Measurements from ENCODE around the gene POC1A.

The POC1A gene

DNA sequence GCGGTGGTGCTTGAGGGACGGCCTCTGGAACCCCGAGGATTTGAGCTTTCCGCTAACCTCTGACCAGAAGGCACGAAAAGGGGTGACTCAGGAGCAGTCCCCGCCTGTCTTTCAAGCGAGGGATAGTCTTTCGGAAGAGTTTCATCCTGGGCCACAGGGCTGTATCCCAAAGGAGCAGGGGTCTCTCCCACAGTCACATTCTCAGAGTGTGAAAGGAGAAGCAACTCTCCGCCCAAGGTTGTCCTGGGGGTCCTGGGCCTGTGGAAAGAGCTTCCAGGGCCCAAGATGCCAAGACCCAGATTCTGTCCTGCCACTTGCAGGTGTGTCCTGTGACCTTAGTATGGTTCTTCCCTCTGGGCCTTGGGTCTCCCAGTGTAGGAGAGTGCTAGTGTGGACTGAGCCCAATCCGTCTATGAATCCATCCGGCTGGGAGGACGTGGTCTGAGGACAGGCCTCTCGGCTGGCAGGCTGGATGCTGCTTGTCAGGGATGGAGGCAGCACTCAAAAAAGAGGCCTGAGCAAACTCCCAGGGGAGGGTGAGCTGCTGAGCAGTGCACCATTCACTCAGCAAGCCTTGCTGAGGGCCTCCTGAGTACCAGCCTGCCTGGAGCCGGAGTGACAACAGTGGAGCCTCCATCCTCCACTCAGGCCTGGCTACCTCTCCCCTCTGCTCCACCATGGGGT lies 96.3 kb downstream of the POC1A start:
- peak overlapping the region in 1 of 2 donors; percentile 96 for H3K27ac Mint-ChIP-seq
- no peaks in the 10 kb centered on the region for H3K9me3 Mint-ChIP-seq
- peak overlapping the region; percentile 87 to 95 for H3K4me3 Mint-ChIP-seq
- H3K36me3 Mint-ChIP-seq (ENCODE audit: insufficient read depth) = peaks cover 37% of the 10 kb centered on the region
- H3K4me1 Mint-ChIP-seq (ENCODE audit: low read depth in 2 of 2) = peaks cover 19 to 35% of the 10 kb centered on the region in 2 donors
- H3K27me3 Mint-ChIP-seq = no peaks in the 10 kb centered on the region
- no peak for DNase-seq
- no peak for ATAC-seq (replicated peaks)

DNA sequence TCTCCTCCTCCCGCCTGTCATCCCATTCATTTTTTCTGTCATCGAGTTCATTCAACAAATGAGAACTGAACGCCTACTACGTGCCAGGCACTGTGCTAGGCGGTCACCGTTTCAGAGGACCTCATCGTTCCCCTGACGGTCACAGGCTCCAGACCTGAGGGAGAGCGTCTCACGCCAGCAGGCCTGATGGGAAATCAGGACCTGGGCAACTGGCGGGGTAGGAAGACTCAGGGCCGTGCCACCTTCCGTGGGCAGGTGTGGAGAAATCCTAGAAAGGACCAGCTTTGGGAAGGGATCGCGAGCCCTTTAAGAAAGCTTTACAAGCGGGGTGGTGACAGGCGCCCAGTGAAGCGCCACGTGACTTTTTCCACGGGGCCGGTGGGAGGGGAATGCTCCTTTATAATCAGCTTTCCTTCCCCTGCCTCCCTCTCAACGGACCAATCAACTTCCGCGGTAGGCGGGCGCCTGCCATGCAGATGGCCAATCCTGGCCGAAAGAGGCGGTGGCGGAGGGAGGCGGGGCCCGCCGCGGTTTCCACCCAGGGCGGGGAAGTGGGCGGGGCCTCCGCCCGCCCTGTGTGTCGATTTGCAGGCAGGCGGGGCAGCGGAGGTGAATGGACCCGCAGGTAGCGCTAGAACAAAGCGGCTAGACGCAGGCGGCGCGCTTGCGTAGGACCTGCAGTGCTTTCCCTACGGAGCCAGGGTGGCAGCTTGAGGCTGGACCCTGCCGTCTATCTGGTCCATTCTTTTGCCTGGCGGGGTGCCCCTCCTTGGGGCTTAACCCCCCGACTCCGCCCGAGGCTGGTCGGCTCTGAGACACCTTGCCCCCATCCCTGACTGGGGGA lies 97.0 kb downstream of the POC1A start:
- Mint-ChIP-seq H3K27ac (peak overlapping the region; percentile 83 to 96), H3K4me1 (ENCODE audit: low read depth in 2 of 2) (peaks cover 24 to 41% of the 10 kb centered on the region in 2 donors), H3K36me3 (ENCODE audit: insufficient read depth) (peaks cover 43% of the 10 kb centered on the region), H3K9me3 (no peaks in the 10 kb centered on the region), H3K27me3 (no peaks in the 10 kb centered on the region), H3K4me3 (peak overlapping the region; percentile 87 to 95)
- ATAC-seq (replicated peaks) = peak; percentile 83
- peak; percentile 98 for DNase-seq

DNA sequence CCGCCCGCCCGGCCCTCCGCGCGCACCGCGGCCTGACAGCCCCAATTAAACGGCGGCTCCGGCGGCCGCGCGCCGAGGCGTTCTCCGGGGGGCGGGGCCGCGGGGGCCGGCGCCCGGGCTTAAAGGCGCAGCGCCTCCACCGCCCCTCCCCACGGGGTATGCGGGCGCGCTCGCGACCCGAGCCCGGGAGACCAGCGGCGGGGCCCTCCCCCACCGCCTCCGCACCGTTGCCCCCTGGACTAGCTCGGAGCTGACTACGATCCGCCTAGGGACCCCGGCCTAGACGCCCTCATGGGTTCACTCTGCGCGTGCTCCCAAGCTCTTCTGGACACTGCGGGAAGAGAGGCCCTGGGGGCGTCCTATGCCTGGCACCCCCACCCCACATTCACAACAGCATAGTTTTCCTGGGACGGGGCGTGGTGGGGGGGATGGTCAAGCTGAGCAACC lies 97.7 kb downstream of the POC1A start, which contains the start of gene DUSP7:
TSS of gene DUSP7 (minus strand) at position 51 of the 447 bp plus-strand sequence. CDS start 205 bp downstream, outside the sequence.
- Mint-ChIP-seq H3K27me3 (no peaks in the 10 kb centered on the region), H3K9me3 (no peaks in the 10 kb centered on the region), H3K27ac (peak within 1 kb of the TSS; percentile 94 to 96), H3K4me3 (peak within 1 kb of the TSS; percentile 91 to 96), H3K36me3 (ENCODE audit: insufficient read depth) (peaks cover 50% of the 10 kb centered on the region), H3K4me1 (ENCODE audit: low read depth in 2 of 2) (peaks cover 30 to 48% of the 10 kb centered on the region in 2 donors)
- peak; percentile 32 for ATAC-seq (replicated peaks)
- peak; percentile 57 to 64 (median 61) for DNase-seq

DNA sequence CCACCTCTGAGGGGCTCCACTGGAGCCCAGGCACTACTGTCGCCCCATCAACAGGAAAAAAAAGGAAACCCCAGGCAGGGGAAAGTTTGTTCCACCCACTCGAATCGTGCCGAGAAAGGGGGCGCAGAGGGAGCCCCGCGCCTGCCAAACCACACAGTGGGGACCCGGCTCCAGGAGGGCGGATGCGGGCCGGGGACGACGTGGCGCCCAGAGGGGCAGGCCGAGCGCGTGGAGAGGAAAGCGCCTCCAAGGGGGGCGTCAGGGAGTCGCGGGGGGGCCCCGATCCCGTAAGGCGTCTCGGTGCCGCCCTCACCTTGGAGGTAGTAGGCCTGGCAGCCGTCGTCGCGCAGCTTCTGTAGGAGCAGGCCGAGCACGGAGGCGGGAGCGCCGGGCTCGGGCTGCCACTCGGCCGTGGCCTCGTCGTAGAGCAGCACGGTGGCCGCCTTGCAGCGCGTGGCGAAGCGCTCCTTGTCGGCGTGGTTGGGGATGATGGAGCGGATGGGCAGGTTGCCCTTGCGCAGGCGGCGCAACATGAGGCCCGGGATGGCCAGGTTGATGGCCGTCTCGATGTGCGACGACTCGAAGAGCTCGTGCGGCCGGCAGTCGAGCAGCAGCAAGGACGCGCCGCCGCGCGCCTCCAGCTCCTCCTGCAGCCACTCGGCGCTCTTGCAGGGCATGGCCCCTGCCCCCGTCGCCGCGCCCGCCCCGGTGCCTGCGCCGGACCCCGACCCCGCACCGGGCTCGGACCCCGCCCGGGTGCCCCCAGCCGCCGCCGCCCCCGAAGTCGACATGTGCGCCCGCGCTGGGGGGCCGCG lies 98.5 kb downstream of the POC1A start:
- Mint-ChIP-seq H3K9me3 (no peaks in the 10 kb centered on the region), H3K4me3 (peak overlapping the region; percentile 91 to 96), H3K27ac (peak overlapping the region; percentile 94 to 96), H3K36me3 (ENCODE audit: insufficient read depth) (peaks cover 56% of the 10 kb centered on the region), H3K27me3 (no peaks in the 10 kb centered on the region), H3K4me1 (ENCODE audit: low read depth in 2 of 2) (peaks cover 32 to 55% of the 10 kb centered on the region in 2 donors)
- DNase-seq (peak; percentile 23 to 47 (median 28)), ATAC-seq (replicated peaks) (peak; percentile 14)

DNA sequence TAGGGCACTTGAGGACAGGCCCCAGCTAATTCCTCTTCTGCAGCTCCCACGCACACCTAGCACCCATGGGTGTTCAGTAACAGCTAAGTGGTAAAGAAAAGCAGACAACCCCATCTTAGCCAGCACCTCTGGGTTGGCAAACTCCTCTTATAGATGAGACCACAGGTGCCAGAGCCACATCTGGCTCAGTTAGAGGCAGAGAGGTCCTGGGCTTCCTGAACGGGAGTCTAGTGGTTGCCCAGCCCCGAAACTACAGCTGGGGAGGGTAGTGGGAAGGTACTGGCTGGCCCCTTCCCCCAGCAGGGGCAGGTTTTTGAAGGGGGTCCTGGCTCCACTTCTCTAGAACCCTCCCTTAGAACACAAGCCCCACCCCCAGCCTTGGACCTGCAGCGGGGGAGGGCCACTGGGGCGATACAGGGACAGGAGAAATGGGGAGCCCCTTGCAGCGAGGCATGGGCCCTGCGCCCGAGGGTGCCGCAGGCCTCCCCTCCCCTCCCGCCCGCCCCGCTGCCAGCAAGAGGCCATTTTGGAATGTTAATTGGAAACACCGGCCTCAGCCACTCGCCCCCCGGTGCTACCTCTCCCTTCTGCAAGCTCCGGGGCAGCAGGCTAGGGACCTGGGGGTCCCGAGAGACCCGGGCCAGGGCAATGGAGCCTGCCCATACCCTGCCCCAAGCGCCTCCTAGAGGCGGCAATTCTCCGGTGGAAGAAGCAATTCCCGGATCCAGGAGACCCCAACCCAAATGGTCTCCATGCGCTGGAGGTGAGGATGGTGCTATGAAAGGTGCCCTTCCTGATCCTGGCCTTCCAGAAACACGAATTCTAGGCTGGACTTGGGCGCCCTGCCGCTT lies 99.3 kb downstream of the POC1A start:
- Mint-ChIP-seq H3K27ac (peak overlapping the region; percentile 94 to 96), H3K4me1 (ENCODE audit: low read depth in 2 of 2) (peaks cover 39 to 57% of the 10 kb centered on the region in 2 donors)

DNA sequence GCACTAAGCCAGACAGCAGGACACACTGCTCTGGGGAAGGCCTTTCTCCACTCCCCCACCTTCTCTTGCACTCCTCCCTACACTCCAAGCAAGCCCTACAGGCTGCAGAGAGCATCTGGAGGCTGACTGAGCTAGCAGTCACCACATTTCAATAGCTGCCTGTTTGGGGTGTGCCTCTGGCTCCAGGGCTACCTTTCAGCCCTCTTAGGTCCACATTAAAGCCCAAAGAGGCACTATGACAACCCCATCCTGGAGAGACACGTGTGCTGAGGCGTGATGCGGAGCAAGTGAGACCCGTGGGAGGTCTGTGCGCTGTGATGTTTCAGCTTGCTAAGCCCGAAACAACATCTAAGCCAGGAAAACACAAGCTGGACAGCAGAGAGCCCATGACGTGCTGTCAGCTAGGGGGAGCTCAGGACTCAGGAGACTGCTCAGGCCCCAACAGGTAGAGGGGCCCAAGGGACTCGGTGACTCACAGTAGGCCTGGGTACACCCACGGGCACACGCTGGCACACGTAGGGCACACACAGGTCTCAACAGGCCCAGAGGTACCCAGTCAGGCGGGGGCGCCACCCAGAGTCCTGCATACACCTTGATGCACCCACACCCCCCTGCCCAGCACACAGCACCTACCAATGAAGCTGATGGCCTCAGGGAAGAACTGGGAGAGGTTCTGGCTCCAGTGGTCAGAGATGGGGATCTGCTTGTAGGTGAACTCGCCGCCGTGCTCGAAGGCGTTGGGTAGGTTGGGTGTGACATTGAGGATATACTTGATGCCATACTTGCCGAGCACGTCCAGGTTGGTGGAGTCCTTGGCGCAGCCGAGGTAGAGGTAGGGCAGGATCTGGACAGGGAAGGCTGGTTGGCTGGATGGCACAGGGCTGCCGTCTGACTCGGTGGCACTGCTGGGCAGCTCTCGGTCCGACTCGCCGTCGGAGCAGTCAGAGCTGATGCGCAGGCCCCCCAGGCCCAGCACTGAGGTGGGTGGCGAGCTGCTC lies 100.6 kb downstream of the POC1A start:
- Mint-ChIP-seq H3K27me3 (no peaks in the 10 kb centered on the region), H3K27ac (peak overlapping the region; percentile 94 to 96), H3K4me3 (peak overlapping the region; percentile 91 to 96), H3K9me3 (no peaks in the 10 kb centered on the region), H3K36me3 (ENCODE audit: insufficient read depth) (peaks cover 73% of the 10 kb centered on the region), H3K4me1 (ENCODE audit: low read depth in 2 of 2) (peaks cover 48 to 62% of the 10 kb centered on the region in 2 donors)
- DNase-seq (peak in 1 of 3 experiments; percentile 17), ATAC-seq (replicated peaks) (no peak)

More for the DNA sequence above, 99.3 kb downstream of the POC1A start:
- H3K9me3 Mint-ChIP-seq = no peaks in the 10 kb centered on the region
- H3K27me3 Mint-ChIP-seq = no peaks in the 10 kb centered on the region
- H3K36me3 Mint-ChIP-seq (ENCODE audit: insufficient read depth) = peaks cover 64% of the 10 kb centered on the region
- H3K4me3 Mint-ChIP-seq = peak overlapping the region; percentile 91 to 96
- ATAC-seq (replicated peaks) = no peak
- peak in 1 of 3 experiments; percentile 15 for DNase-seq

DNA sequence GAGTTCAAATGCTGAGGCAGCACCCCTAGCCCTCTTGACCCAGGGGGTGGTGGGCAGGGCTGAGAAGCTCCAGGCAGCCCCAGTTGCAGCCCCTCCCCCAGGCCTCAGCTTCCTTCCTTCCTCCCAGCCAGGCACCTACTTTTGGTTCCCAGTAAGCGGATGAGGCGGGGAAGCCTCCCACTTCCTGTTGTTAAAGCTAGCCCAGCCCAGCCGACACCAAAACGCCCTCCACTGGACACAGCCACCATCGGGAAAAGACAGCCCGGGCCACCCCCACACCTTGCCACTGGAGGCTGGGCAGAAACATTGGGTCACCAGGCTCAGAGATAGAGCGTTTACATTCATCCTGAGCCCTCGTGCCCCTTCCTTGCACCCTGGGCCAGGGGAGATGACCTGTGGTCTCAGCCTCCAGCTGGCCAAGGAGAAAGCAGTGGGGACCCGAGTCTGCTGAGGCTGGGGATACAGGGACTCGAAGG lies 101.4 kb downstream of the POC1A start:
- ATAC-seq (replicated peaks) = no peak
- peak in 1 of 3 experiments; percentile 18 for DNase-seq
- no peaks in the 10 kb centered on the region for H3K27me3 Mint-ChIP-seq
- H3K9me3 Mint-ChIP-seq = no peaks in the 10 kb centered on the region
- peak overlapping the region; percentile 91 to 96 for H3K4me3 Mint-ChIP-seq
- peaks cover 73% of the 10 kb centered on the region for H3K36me3 Mint-ChIP-seq (ENCODE audit: insufficient read depth)
- H3K4me1 Mint-ChIP-seq (ENCODE audit: low read depth in 2 of 2) = peaks cover 48 to 62% of the 10 kb centered on the region in 2 donors
- H3K27ac Mint-ChIP-seq = peak overlapping the region; percentile 94 to 96

DNA sequence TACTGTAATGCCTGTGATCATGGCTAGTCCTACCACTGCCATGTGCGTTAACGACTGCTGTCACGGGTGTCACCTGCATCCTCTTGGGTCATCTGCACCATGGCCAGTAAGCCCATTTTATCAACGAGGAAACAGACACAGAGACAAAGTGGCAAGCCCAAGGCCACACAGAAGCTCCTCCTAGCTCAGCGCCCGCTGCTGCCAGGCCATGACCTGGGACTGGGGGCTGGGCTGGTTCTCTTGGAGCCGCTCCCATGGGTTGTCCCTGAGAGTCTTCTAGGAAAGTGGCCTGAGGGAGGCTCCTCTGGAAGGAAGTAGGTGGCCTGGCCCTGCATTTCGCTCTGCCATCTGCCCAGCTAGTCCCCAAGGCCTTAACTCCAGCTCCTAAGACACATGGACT lies 102.8 kb downstream of the POC1A start:
- peak overlapping the region; percentile 94 to 96 for H3K27ac Mint-ChIP-seq
- DNase-seq = no peak
- ATAC-seq (replicated peaks) = no peak
- peaks cover 52 to 54% of the 10 kb centered on the region in 2 donors for H3K4me1 Mint-ChIP-seq (ENCODE audit: low read depth in 2 of 2)
- peak overlapping the region; percentile 91 to 96 for H3K4me3 Mint-ChIP-seq
- no peaks in the 10 kb centered on the region for H3K27me3 Mint-ChIP-seq
- H3K36me3 Mint-ChIP-seq (ENCODE audit: insufficient read depth) = peaks cover 61% of the 10 kb centered on the region
- H3K9me3 Mint-ChIP-seq = no peaks in the 10 kb centered on the region

DNA sequence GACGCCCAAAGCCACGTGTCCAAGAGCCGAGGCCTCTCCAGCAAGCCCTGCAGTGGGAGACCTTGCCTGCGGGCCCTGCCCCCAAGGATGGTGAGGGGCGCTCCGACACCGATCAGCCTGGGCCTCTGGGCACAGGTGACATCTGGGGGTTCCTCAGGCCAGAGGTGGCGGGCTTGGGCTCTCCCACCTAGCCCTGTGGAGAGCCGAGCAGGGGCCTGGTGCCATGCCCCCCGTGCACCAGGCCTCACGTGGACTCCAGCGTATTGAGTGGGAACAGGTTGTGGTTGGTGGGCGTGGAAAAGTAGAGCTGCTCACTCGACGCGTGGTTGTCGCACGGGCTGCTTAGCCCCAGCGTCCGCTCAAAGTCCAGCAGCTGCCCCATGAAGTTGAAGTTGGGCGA lies 103.7 kb downstream of the POC1A start:
- Mint-ChIP-seq H3K27me3 (no peaks in the 10 kb centered on the region), H3K36me3 (ENCODE audit: insufficient read depth) (peaks cover 57% of the 10 kb centered on the region), H3K27ac (peak overlapping the region; percentile 94 to 96), H3K4me3 (peak overlapping the region; percentile 12 to 35), H3K4me1 (ENCODE audit: low read depth in 2 of 2) (peaks cover 54 to 56% of the 10 kb centered on the region in 2 donors), H3K9me3 (no peaks in the 10 kb centered on the region)
- no peak for ATAC-seq (replicated peaks)
- DNase-seq = no peak

DNA sequence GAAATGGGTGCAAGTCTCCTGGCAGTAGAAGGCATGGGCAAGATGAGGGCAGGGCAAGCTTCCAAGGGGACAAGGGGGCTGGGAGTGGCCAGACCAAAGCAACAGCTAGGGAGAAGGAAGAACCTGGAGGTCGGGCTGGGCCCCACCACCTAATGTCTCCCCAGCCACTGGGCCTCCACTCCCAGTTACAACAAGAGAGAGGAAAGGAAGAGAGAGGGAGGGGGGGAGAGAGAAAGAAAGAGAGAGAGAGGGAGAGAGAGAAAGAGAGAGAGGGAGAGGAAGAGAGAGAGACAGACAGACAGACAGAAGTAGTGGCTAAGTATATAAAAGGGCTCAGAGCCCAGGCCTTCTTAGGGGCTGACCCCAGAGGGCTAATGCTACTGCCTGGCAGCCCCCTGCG lies 104.7 kb downstream of the POC1A start:
- H3K9me3 Mint-ChIP-seq = no peaks in the 10 kb centered on the region
- no peak for ATAC-seq (replicated peaks)
- DNase-seq = no peak
- peak overlapping the region; percentile 93 to 96 for H3K27ac Mint-ChIP-seq
- H3K27me3 Mint-ChIP-seq = no peaks in the 10 kb centered on the region
- H3K4me1 Mint-ChIP-seq (ENCODE audit: low read depth in 2 of 2) = peaks cover 55% of the 10 kb centered on the region in 2 donors
- H3K4me3 Mint-ChIP-seq = peak overlapping the region; percentile 31 to 59
- H3K36me3 Mint-ChIP-seq (ENCODE audit: insufficient read depth) = peaks cover 51% of the 10 kb centered on the region

DNA sequence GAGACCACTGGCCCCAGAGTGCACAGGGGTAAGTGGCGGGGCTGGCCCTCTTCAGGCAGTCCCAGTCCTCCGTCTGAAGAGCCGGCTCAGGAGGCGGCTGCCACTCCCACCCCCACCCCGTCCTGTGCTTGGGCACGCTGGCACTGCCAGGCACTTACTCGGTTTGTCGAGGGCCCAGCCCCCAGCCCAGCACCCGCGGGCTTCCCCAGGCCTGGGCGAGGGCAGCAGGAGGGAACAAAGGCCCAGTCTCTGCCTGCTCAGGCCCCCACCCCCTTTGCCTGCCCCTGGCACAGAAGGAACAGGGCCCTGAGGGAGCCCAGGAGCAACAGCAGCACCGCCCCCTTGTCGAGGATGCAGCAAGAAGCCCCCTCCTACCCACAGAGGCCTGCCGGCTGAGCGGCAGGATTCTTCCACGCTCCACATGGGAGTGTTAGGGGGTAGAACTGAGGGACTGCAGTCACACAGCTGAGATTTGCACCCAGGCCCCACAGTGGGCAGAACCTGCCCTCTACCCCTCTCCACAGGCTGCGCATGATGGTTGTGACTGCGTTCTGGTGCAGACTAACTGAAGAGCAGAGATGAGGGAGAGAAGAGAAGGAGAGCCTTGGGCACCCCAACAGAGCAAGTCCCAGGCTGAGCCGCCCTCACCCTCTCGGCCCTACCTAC lies 106.8 kb downstream of the POC1A start:
- Mint-ChIP-seq H3K4me3 (no peak overlapping the region), H3K27ac (peak overlapping the region; percentile 69 to 96), H3K27me3 (no peaks in the 10 kb centered on the region), H3K4me1 (ENCODE audit: low read depth in 2 of 2) (peaks cover 35 to 37% of the 10 kb centered on the region in 2 donors), H3K9me3 (no peaks in the 10 kb centered on the region), H3K36me3 (ENCODE audit: insufficient read depth) (peaks cover 38% of the 10 kb centered on the region)
- ATAC-seq (replicated peaks) (no peak), DNase-seq (no peak)
